SK-N-MC (cell line): ENCODE measurements around the gene DNAH8.

Experiments used
- EZH2 ChIP-seq: fragments of 200-600 bp; sonication (generic); IDR thresholded peaks from one replicate; pipeline ENCODE4 v1.6.1; 2017; ENCODE audit warnings: antibody characterized with exemption
- POLR2AphosphoS5 ChIP-seq: IDR thresholded peaks from 2 replicates; pipeline ENCODE4 v1.6.1; 2012; ENCODE audit warnings: mild to moderate bottlenecking, low read depth, low read length, borderline replicate concordance

DNA sequence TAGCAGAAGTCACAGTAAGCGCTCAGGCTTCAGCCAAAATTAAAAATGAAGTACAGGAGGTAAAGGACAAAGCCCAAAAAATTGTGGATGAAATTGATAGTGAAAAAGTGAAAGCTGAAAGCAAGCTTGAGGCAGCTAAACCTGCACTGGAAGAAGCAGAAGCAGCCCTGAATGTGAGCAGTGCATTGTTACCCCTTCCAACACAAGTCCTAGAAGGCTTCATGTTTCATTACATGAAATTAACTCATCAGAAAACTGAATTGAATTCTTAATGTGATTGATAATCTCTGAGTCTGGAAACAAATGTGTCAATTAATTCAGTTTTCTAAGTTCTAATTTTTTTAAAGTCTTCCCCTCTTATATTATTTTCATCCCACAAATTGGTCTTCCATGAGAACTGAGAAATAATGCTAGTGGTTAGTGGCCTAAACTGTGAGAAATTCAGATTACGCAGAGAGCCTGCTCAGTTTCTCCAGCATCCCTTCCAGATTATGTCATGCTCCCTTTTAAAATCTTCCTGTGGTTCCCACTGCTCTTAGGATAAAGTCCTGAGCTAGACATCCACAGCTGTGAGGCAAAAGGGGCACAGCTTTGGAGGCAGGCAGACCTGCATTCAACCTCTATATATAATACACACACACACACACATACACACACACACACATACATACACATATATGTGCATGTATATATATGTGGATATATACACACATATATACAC, 200.3 kb downstream of the DNAH8 start:
- TF ChIP-seq POLR2AphosphoS5 = no peak
- no peak for TF ChIP-seq EZH2
